Type B pancreatic cell (in vitro differentiated cells): ENCODE measurements around the gene ITPR3. TPM values are rescaled to one million over a fixed set of nuclear protein-coding genes. Genes with fewer than 3 reads are reported as not detected.

Experiments
- DNase-seq: peaks from one replicate; pipeline ENCODE4 v3.0.0; 2021; ENCODE audit warnings: mixed read lengths; ENCODE audit not compliant: unreplicated experiment; ENCODE audit errors: extremely low spot score
- H3K27ac Mint-ChIP-seq: 2 replicates; pipeline ENCODE4 v1.8.0; 2021; ENCODE audit warnings: mild to moderate bottlenecking, mixed read lengths
- H3K27me3 Mint-ChIP-seq: 2 replicates; pipeline ENCODE4 v1.8.0; 2021; ENCODE audit warnings: mixed read lengths
- H3K36me3 Mint-ChIP-seq: 2 replicates; pipeline ENCODE4 v1.8.0; 2021; ENCODE audit warnings: mixed read lengths
- H3K4me1 Mint-ChIP-seq: one replicate; pipeline ENCODE4 v1.8.0; 2021; ENCODE audit warnings: mixed read lengths; ENCODE audit not compliant: unreplicated experiment
- H3K4me3 Mint-ChIP-seq: 2 replicates; pipeline ENCODE4 v1.8.0; 2021; ENCODE audit warnings: mild to moderate bottlenecking, mixed read lengths
- H3K9me3 Mint-ChIP-seq: 2 replicates; pipeline ENCODE4 v1.8.0; 2021; ENCODE audit warnings: mixed read lengths
- total RNA-seq: library from RNA; stranded (reverse); gene quantifications from 2 replicates; pipeline ENCODE4 v1.2.1, GENCODE V29; 2021; ENCODE audit warnings: low replicate concordance
- TF ChIP-seq, protein P1 (sequence below): fragments of 200-600 bp; sonication (generic); conservative IDR thresholded peaks from 2 replicates; pipeline ENCODE4 v1.5.0; 2021; ENCODE audit warnings: antibody characterized with exemption, mild to moderate bottlenecking

ITPR3 gene
- total RNA-seq, 1 donor from 2014 or later, result 24.6 TPM

DNA sequence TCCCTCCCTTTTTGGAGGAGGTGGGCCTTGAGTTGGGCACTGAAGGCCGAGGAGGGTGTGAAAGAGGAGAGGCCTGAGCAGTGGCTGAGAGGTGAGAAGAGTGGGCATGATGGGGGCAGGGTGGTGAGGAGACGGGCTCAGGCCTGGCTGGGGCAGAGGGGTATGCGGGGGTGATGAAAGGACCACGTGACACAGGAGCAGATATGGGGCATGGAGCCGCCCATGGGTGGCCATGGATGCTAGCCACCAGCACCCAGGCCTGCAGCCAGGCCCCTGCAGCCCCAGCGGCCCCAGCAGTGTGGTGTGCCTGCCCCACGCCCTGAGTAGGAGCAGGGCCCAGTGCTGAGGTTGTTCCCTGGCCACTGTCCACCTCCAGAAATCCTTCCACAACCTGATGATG, 63.9 kb downstream of the ITPR3 start:
- Mint-ChIP-seq H3K36me3 (peaks cover 13% of the 10 kb centered on the region), H3K27ac (no peak overlapping the region), H3K4me3 (no peak overlapping the region), H3K27me3 (no peaks in the 10 kb centered on the region), H3K4me1 (peaks cover 5% of the 10 kb centered on the region), H3K9me3 (no peaks in the 10 kb centered on the region)
- TF ChIP-seq, protein P1, sequence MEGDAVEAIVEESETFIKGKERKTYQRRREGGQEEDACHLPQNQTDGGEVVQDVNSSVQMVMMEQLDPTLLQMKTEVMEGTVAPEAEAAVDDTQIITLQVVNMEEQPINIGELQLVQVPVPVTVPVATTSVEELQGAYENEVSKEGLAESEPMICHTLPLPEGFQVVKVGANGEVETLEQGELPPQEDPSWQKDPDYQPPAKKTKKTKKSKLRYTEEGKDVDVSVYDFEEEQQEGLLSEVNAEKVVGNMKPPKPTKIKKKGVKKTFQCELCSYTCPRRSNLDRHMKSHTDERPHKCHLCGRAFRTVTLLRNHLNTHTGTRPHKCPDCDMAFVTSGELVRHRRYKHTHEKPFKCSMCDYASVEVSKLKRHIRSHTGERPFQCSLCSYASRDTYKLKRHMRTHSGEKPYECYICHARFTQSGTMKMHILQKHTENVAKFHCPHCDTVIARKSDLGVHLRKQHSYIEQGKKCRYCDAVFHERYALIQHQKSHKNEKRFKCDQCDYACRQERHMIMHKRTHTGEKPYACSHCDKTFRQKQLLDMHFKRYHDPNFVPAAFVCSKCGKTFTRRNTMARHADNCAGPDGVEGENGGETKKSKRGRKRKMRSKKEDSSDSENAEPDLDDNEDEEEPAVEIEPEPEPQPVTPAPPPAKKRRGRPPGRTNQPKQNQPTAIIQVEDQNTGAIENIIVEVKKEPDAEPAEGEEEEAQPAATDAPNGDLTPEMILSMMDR, result no peak
- DNase-seq, result no peak

GRCh38 chr6:33685411-33686224, 64.5 kb downstream of the ITPR3 start:
- DNase-seq, result no peak
- Mint-ChIP-seq H3K36me3 (peaks cover 13% of the 10 kb centered on the region), H3K27me3 (no peaks in the 10 kb centered on the region), H3K27ac (no peak overlapping the region), H3K4me3 (no peak overlapping the region), H3K9me3 (no peaks in the 10 kb centered on the region), H3K4me1 (peaks cover 5% of the 10 kb centered on the region)
- TF ChIP-seq, protein P1, result no peak

DNA sequence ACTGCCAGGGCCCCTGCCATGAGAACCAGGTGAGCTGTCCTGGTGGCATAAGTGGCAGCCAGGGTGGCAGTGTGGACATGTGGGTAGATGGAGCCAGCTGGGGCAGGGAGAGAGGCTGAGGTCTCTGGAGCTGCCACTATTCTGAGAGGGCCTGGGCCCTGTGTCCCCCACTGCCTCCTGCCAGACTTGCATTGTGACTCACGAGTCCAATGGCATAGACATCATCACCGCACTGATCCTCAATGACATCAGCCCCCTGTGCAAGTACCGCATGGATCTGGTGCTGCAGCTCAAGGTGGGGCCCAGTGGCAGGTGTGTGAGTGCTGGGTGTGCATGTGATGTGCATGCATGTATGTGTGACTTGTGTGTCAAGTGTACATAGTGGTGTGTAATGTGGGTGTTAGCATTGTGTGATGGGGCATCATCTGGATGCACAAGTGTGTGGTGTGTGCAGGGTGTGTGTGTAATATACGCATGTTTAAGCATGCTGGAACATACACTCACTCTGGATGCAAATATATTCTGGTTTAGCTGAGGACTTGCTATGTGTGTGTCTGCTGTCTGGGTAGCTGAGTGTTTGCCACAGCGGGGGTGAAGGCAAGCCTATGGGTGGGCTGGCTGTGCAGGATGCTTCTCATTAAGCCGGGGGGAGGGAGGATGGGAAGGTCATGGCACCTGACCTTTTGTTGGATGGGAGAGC, 65.3 kb downstream of the ITPR3 start:
- no peak overlapping the region for H3K4me3 Mint-ChIP-seq
- peaks cover 5% of the 10 kb centered on the region for H3K4me1 Mint-ChIP-seq
- no peak for DNase-seq
- H3K27me3 Mint-ChIP-seq, result no peaks in the 10 kb centered on the region
- peaks cover 13% of the 10 kb centered on the region for H3K36me3 Mint-ChIP-seq
- H3K9me3 Mint-ChIP-seq, result no peaks in the 10 kb centered on the region
- TF ChIP-seq, protein P1, result no peak
- H3K27ac Mint-ChIP-seq, result no peak overlapping the region

GRCh38 chr6:33686981-33687975, 66.2 kb downstream of the ITPR3 start:
- Mint-ChIP-seq H3K4me3 (no peak overlapping the region), H3K27me3 (no peaks in the 10 kb centered on the region), H3K27ac (no peak overlapping the region), H3K4me1 (peaks cover 10% of the 10 kb centered on the region), H3K36me3 (peaks cover 13% of the 10 kb centered on the region), H3K9me3 (no peaks in the 10 kb centered on the region)
- no peak for DNase-seq
- TF ChIP-seq, protein P1, result no peak

GRCh38 chr6:33688006-33688405, 66.9 kb downstream of the ITPR3 start:
- Mint-ChIP-seq H3K4me3 (no peak overlapping the region), H3K27ac (no peak overlapping the region), H3K36me3 (peaks cover 17% of the 10 kb centered on the region), H3K4me1 (peaks cover 17% of the 10 kb centered on the region), H3K9me3 (no peaks in the 10 kb centered on the region), H3K27me3 (no peaks in the 10 kb centered on the region)
- DNase-seq, result no peak
- TF ChIP-seq, protein P1, result no peak
